ENCODE results near the gene DUSP11. TPM values are rescaled to one million over a fixed set of nuclear protein-coding genes. Genes with fewer than 3 reads are reported as not detected.

Gene DUSP11
- total and polyA plus RNA-seq, 9 of the 15 experiments (the other 6 are each of a cell fraction or from before 2014, with no cell fraction given) = 20.7 to 79.8 (median 29.3) TPM

GRCh38 chr2:73739101-73739500, 40.8 kb downstream of the DUSP11 start (continued):
- TF ChIP-seq ZBTB49 (CRISPR knock-in tag; IDR thresholded peaks at IDR 0.05; ENCODE audit: borderline replicate concordance) = no peak
- no peak for TF ChIP-seq E2F8 (IDR thresholded peaks at IDR 0.05; ENCODE audit: low read depth, partially characterized antibody)
- no peak for TF ChIP-seq ZBTB11 (CRISPR knock-in tag; IDR thresholded peaks at IDR 0.05)
- no peak for TF ChIP-seq ZNF584 (CRISPR knock-in tag; IDR thresholded peaks at IDR 0.05; ENCODE audit: low read depth)
- no peak for TF ChIP-seq GATAD2A (IDR thresholded peaks at IDR 0.05)
- no peak for TF ChIP-seq FOXO4 (CRISPR knock-in tag; IDR thresholded peaks at IDR 0.05)
- TF ChIP-seq ZFP30 (CRISPR knock-in tag; IDR thresholded peaks at IDR 0.05; ENCODE audit: borderline replicate concordance) = no peak
- no peak for TF ChIP-seq ZNF282 (CRISPR knock-in tag; IDR thresholded peaks at IDR 0.05)
- no peak for TF ChIP-seq PML (IDR thresholded peaks at IDR 0.05; ENCODE audit: low read length)
- no peak for TF ChIP-seq IRF9 (tag; IDR thresholded peaks at IDR 0.05)
